HEK293 (cell line): Measurements from ENCODE around the gene GLDC.

ENCODE experiments used
- CTCF ChIA-PET: fragments of 350-600 bp; formaldehyde crosslinking; extraction: SDS; loops from one replicate; lab custom pipeline; 2021; ENCODE audit warnings: antibody characterized with exemption; lab: Yijun Ruan, JAX
- POLR2A ChIA-PET: fragments of 300-600 bp; formaldehyde crosslinking; extraction: SDS; loops from one replicate; lab custom pipeline; 2020; ENCODE audit warnings: antibody characterized with exemption, inconsistent platforms; lab: Yijun Ruan, JAX
- H3K27ac ChIP-seq: fragments of 200-500 bp; sonication (Bioruptor generic); 2 replicates; pipeline ENCODE4 v1.5.1; 2014; ENCODE audit warnings: low read depth, low read length, control low read depth, inconsistent platforms; ENCODE audit errors: extremely low read depth
- H3K36me3 ChIP-seq, 2 experiments: fragments of 200-500 bp in 1 of 2; sonication (Bioruptor generic) in 1 of 2; 1 replicate in 1 of 2; 2 replicates in 1 of 2; pipeline ENCODE4 v1.5.1; 2014 to 2017; ENCODE audit warnings: inconsistent platforms in 2 of 2, low read length in 2 of 2; ENCODE audit not compliant: control insufficient read depth in 2 of 2, insufficient read depth in 1 of 2
- H3K4me1 ChIP-seq: fragments of 200-500 bp; sonication (Bioruptor generic); 2 replicates; pipeline ENCODE4 v1.5.1; 2014; ENCODE audit warnings: mild to moderate bottlenecking, low read length, inconsistent platforms; ENCODE audit not compliant: control insufficient read depth, insufficient read depth
- H3K4me3 ChIP-seq: 2 replicates; pipeline ENCODE4 v1.5.1; 2011; ENCODE audit warnings: low read depth, mild to moderate bottlenecking, control low read depth, low read length, moderate library complexity
- H3K9me3 ChIP-seq: fragments of 200-500 bp; sonication (Bioruptor generic); 2 replicates; pipeline ENCODE4 v1.5.1; 2014; ENCODE audit warnings: low read depth, low read length, inconsistent platforms; ENCODE audit not compliant: control insufficient read depth, insufficient read depth
- GLIS1 ChIP-seq: fragments of 450-650 bp; formaldehyde crosslinking; IDR thresholded peaks from 2 replicates; pipeline ENCODE4 v1.5.1; 2016; ENCODE audit warnings: missing biosample characterization, missing genetic modification characterization
- GLIS2 ChIP-seq: fragments of 450-650 bp; formaldehyde crosslinking; IDR thresholded peaks from 2 replicates; pipeline ENCODE4 v1.5.1; 2016; ENCODE audit warnings: missing biosample characterization, missing genetic modification characterization
- TCF7L2 ChIP-seq: IDR thresholded peaks from 2 replicates; pipeline ENCODE4 v1.6.1; 2011; ENCODE audit warnings: low read depth, mild to moderate bottlenecking, inconsistent platforms, low read length, moderate library complexity, borderline replicate concordance
- WT1 ChIP-seq: fragments of 450-650 bp; formaldehyde crosslinking; IDR thresholded peaks from 2 replicates; pipeline ENCODE4 v1.5.1; 2016; ENCODE audit warnings: missing biosample characterization, missing genetic modification characterization
- YY1 ChIP-seq: fragments of 450-650 bp; formaldehyde crosslinking; IDR thresholded peaks from 2 replicates; pipeline ENCODE4 v1.5.1; 2018; ENCODE audit warnings: missing biosample characterization, missing genetic modification characterization
- ZBTB21 ChIP-seq: fragments of 450-650 bp; formaldehyde crosslinking; IDR thresholded peaks from 2 replicates; pipeline ENCODE4 v1.5.1; 2017; ENCODE audit warnings: missing biosample characterization, missing genetic modification characterization
- ZNF138 ChIP-seq: fragments of 450-650 bp; formaldehyde crosslinking; IDR thresholded peaks from 2 replicates; pipeline ENCODE4 v1.5.1; 2016; ENCODE audit warnings: missing biosample characterization, missing genetic modification characterization, borderline replicate concordance
- ZNF155 ChIP-seq: fragments of 450-650 bp; formaldehyde crosslinking; IDR thresholded peaks from 2 replicates; pipeline ENCODE4 v1.5.1; 2016; ENCODE audit warnings: missing biosample characterization, missing genetic modification characterization
- ZNF221 ChIP-seq: fragments of 450-650 bp; formaldehyde crosslinking; IDR thresholded peaks from 2 replicates; pipeline ENCODE4 v1.5.1; 2017; ENCODE audit warnings: missing biosample characterization, missing genetic modification characterization, borderline replicate concordance
- ZNF274 ChIP-seq, 2 experiments: fragments of 200-500 bp in 1 of 2; fragments of 450-650 bp in 1 of 2; sonication (Bioruptor generic) in 1 of 2; formaldehyde crosslinking in 1 of 2; IDR thresholded peaks; 2 replicates each; pipeline versions ENCODE4 v1.5.1 to v1.6.1; 2014 to 2016; ENCODE audit warnings: borderline replicate concordance in 1 of 2, inconsistent platforms in 1 of 2, low read length in 1 of 2, missing biosample characterization in 1 of 2, missing genetic modification characterization in 1 of 2
- ZNF292 ChIP-seq: fragments of 450-650 bp; formaldehyde crosslinking; IDR thresholded peaks from 2 replicates; pipeline ENCODE4 v1.5.1; 2016; ENCODE audit warnings: low read depth, missing biosample characterization, missing genetic modification characterization, borderline replicate concordance
- ZNF366 ChIP-seq: fragments of 450-650 bp; formaldehyde crosslinking; conservative IDR thresholded peaks from 2 replicates; pipeline ENCODE4 v1.5.1; 2016; ENCODE audit warnings: missing biosample characterization, missing genetic modification characterization
- ZNF514 ChIP-seq: fragments of 450-650 bp; formaldehyde crosslinking; IDR thresholded peaks from 2 replicates; pipeline ENCODE4 v1.5.1; 2016; ENCODE audit warnings: missing biosample characterization, missing genetic modification characterization
- ZNF664 ChIP-seq: fragments of 450-650 bp; formaldehyde crosslinking; IDR thresholded peaks from 2 replicates; pipeline ENCODE4 v1.5.1; 2016; ENCODE audit warnings: missing biosample characterization, missing genetic modification characterization
- ZNF701 ChIP-seq: fragments of 450-650 bp; formaldehyde crosslinking; IDR thresholded peaks from 2 replicates; pipeline ENCODE4 v1.5.1; 2016; ENCODE audit warnings: missing biosample characterization, missing genetic modification characterization
- ZNF837 ChIP-seq: fragments of 450-650 bp; formaldehyde crosslinking; IDR thresholded peaks from 2 replicates; pipeline ENCODE4 v1.5.1; 2016; ENCODE audit warnings: missing biosample characterization, missing genetic modification characterization
- ZNF843 ChIP-seq: fragments of 450-650 bp; formaldehyde crosslinking; IDR thresholded peaks from 2 replicates; pipeline ENCODE4 v1.5.1; 2016; ENCODE audit warnings: missing biosample characterization, missing genetic modification characterization
- TF ChIP-seq, protein P1 (sequence below): fragments of 450-650 bp; formaldehyde crosslinking; IDR thresholded peaks from 2 replicates; pipeline ENCODE4 v1.5.1; 2016; ENCODE audit warnings: missing biosample characterization, missing genetic modification characterization
- TF ChIP-seq, protein P2 (sequence below): sonication (generic); formaldehyde crosslinking; IDR thresholded peaks from 2 replicates; pipeline ENCODE4 v1.8.1; 2022; ENCODE audit warnings: mild to moderate bottlenecking, moderate library complexity, missing genetic modification reagents
- TF ChIP-seq, protein P3 (sequence below): fragments of 450-650 bp; formaldehyde crosslinking; conservative IDR thresholded peaks from 2 replicates; pipeline ENCODE4 v1.5.1; 2016; ENCODE audit warnings: low read depth, missing biosample characterization, missing genetic modification characterization
- TF ChIP-seq, protein P4 (sequence below): fragments of 450-650 bp; formaldehyde crosslinking; IDR thresholded peaks from 2 replicates; pipeline ENCODE4 v1.5.1; 2017; ENCODE audit warnings: missing biosample characterization, mild to moderate bottlenecking, missing genetic modification characterization, moderate library complexity
- TF ChIP-seq, protein P5 (sequence below): fragments of 450-650 bp; formaldehyde crosslinking; IDR thresholded peaks from 2 replicates; pipeline ENCODE4 v1.5.1; 2016; ENCODE audit warnings: missing biosample characterization, missing genetic modification characterization

GLDC gene

DNA sequence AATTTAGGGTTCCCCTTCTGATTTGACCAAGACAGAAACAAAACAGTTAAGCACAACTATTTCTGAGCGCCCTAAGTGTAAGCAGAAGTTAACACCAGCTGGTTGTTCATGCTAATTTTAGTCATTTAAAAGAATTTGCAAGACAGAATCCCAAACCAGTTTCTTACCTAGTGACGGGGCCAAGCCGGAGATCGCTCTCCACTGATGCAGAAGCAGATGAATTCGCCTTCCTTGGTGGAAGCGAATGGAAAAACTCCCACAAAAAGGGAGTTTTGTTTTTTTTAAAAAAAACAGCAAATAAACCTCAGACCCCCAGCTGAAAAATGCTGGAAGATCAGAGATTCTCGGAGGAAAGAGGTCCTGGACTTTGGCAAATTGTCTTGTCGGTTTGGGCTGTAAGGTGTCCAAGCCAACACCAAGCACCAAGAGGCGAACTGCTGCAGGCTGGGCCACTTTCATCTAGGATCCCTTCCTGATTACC lies 47.4 kb upstream of the GLDC start:
- no peaks in the 10 kb centered on the region for H3K36me3 ChIP-seq
- no peak overlapping the region for H3K4me3 ChIP-seq
- TF ChIP-seq GLIS1 (tag by site-specific recombination) (no peak), ZNF837 (tag by site-specific recombination) (no peak), ZNF701 (tag by site-specific recombination) (no peak), YY1 (tag by site-specific recombination) (no peak), TCF7L2 (no peak), ZBTB21 (tag by site-specific recombination) (no peak), ZNF514 (no peak)
- TF ChIP-seq, protein P1, sequence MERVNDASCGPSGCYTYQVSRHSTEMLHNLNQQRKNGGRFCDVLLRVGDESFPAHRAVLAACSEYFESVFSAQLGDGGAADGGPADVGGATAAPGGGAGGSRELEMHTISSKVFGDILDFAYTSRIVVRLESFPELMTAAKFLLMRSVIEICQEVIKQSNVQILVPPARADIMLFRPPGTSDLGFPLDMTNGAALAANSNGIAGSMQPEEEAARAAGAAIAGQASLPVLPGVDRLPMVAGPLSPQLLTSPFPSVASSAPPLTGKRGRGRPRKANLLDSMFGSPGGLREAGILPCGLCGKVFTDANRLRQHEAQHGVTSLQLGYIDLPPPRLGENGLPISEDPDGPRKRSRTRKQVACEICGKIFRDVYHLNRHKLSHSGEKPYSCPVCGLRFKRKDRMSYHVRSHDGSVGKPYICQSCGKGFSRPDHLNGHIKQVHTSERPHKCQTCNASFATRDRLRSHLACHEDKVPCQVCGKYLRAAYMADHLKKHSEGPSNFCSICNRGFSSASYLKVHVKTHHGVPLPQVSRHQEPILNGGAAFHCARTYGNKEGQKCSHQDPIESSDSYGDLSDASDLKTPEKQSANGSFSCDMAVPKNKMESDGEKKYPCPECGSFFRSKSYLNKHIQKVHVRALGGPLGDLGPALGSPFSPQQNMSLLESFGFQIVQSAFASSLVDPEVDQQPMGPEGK (tag by site-specific recombination): no peak
- TF ChIP-seq, protein P2, sequence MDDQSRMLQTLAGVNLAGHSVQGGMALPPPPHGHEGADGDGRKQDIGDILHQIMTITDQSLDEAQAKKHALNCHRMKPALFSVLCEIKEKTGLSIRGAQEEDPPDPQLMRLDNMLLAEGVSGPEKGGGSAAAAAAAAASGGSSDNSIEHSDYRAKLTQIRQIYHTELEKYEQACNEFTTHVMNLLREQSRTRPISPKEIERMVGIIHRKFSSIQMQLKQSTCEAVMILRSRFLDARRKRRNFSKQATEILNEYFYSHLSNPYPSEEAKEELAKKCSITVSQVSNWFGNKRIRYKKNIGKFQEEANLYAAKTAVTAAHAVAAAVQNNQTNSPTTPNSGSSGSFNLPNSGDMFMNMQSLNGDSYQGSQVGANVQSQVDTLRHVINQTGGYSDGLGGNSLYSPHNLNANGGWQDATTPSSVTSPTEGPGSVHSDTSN (CRISPR knock-in tag): no peak
- H3K9me3 ChIP-seq: no peaks in the 10 kb centered on the region
- CTCF ChIA-PET: interaction anchor here (0.6 kb wide), 1 partner anchor 142 kb away, joined by 3 read pairs; no protein-coding TSS in a partner anchor
- H3K4me1 ChIP-seq: no peaks in the 10 kb centered on the region
- H3K27ac ChIP-seq: no peak overlapping the region
- POLR2A ChIA-PET: no interaction called here

DNA sequence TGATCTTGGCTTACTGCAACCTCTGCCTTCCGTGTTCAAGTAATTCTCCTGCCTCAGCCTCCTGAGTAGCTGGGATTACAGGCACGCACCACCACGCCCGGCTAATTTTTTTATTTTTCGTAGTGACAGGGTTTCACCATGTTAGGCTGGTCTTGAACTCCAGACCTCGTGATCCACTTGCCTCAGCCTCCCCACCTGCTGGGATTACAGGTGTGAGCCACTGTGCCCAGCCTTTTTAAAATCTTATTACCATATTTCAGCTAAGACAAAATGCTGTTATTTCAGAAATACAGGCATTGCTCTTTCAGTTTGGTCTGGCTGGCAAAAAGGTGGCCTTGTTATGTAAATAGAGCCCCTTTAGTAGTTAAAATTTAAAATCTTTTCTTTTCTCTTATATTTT lies 46.9 kb upstream of the GLDC start:
- ChIA-PET POLR2A (no interaction called here), CTCF (interaction anchor here (0.6 kb wide), 1 partner anchor 143 kb away, joined by 3 read pairs; no protein-coding TSS in a partner anchor)
- Histone ChIP-seq H3K27ac (no peak overlapping the region), H3K36me3 (no peaks in the 10 kb centered on the region), H3K9me3 (no peaks in the 10 kb centered on the region), H3K4me1 (no peaks in the 10 kb centered on the region), H3K4me3 (no peak overlapping the region)
- TF ChIP-seq ZNF138 (no peak), ZNF221 (tag by site-specific recombination) (no peak), ZNF155 (tag by site-specific recombination) (no peak), ZNF843 (tag by site-specific recombination) (no peak), GLIS2 (tag by site-specific recombination) (no peak), WT1 (tag by site-specific recombination) (no peak), ZNF366 (tag by site-specific recombination) (no peak), ZNF664 (no peak), ZNF274 (IDR thresholded peaks at IDR 0.05; ENCODE audit: low read length) (no peak), ZNF274 (tag by site-specific recombination; IDR thresholded peaks at IDR 0.05; ENCODE audit: borderline replicate concordance) (no peak), ZNF292 (tag by site-specific recombination) (no peak)
- TF ChIP-seq, protein P3, sequence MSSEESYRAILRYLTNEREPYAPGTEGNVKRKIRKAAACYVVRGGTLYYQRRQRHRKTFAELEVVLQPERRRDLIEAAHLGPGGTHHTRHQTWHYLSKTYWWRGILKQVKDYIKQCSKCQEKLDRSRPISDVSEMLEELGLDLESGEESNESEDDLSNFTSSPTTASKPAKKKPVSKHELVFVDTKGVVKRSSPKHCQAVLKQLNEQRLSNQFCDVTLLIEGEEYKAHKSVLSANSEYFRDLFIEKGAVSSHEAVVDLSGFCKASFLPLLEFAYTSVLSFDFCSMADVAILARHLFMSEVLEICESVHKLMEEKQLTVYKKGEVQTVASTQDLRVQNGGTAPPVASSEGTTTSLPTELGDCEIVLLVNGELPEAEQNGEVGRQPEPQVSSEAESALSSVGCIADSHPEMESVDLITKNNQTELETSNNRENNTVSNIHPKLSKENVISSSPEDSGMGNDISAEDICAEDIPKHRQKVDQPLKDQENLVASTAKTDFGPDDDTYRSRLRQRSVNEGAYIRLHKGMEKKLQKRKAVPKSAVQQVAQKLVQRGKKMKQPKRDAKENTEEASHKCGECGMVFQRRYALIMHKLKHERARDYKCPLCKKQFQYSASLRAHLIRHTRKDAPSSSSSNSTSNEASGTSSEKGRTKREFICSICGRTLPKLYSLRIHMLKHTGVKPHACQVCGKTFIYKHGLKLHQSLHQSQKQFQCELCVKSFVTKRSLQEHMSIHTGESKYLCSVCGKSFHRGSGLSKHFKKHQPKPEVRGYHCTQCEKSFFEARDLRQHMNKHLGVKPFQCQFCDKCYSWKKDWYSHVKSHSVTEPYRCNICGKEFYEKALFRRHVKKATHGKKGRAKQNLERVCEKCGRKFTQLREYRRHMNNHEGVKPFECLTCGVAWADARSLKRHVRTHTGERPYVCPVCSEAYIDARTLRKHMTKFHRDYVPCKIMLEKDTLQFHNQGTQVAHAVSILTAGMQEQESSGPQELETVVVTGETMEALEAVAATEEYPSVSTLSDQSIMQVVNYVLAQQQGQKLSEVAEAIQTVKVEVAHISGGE (tag by site-specific recombination): no peak
- TF ChIP-seq, protein P4, sequence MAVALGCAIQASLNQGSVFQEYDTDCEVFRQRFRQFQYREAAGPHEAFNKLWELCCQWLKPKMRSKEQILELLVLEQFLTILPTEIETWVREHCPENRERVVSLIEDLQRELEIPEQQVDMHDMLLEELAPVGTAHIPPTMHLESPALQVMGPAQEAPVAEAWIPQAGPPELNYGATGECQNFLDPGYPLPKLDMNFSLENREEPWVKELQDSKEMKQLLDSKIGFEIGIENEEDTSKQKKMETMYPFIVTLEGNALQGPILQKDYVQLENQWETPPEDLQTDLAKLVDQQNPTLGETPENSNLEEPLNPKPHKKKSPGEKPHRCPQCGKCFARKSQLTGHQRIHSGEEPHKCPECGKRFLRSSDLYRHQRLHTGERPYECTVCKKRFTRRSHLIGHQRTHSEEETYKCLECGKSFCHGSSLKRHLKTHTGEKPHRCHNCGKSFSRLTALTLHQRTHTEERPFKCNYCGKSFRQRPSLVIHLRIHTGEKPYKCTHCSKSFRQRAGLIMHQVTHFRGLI: no peak
- TF ChIP-seq, protein P2 (CRISPR knock-in tag): no peak
- TF ChIP-seq, protein P5, sequence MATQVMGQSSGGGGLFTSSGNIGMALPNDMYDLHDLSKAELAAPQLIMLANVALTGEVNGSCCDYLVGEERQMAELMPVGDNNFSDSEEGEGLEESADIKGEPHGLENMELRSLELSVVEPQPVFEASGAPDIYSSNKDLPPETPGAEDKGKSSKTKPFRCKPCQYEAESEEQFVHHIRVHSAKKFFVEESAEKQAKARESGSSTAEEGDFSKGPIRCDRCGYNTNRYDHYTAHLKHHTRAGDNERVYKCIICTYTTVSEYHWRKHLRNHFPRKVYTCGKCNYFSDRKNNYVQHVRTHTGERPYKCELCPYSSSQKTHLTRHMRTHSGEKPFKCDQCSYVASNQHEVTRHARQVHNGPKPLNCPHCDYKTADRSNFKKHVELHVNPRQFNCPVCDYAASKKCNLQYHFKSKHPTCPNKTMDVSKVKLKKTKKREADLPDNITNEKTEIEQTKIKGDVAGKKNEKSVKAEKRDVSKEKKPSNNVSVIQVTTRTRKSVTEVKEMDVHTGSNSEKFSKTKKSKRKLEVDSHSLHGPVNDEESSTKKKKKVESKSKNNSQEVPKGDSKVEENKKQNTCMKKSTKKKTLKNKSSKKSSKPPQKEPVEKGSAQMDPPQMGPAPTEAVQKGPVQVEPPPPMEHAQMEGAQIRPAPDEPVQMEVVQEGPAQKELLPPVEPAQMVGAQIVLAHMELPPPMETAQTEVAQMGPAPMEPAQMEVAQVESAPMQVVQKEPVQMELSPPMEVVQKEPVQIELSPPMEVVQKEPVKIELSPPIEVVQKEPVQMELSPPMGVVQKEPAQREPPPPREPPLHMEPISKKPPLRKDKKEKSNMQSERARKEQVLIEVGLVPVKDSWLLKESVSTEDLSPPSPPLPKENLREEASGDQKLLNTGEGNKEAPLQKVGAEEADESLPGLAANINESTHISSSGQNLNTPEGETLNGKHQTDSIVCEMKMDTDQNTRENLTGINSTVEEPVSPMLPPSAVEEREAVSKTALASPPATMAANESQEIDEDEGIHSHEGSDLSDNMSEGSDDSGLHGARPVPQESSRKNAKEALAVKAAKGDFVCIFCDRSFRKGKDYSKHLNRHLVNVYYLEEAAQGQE (tag by site-specific recombination): no peak
